GM21423 (cell line): Measurements from ENCODE around the gene ZNF550.

Experiments
- ATAC-seq: cut with Tn5 transposase; IDR thresholded peaks from one replicate; pipeline ENCODE4 v1.9.1; 2021; ENCODE audit warnings: mild to moderate bottlenecking, moderate library complexity; ENCODE audit not compliant: unreplicated experiment

The ZNF550 gene

GRCh38 chr19:57559404-57560025, at the start of gene ZNF550:
ZNF550 (minus strand) TSS chr19:57559863; CDS start chr19:57559682, 181 bp downstream.
- ATAC-seq = peak; percentile 97

- no peak for ATAC-seq
Observed at GRCh38 chr19:57606931-57607330, 47.3 kb upstream of the ZNF550 start.

GRCh38 chr19:57599761-57600383, 40.2 kb upstream of the ZNF550 start, which contains the start of gene ZNF530:
ZNF530 (plus strand) TSS chr19:57599885; CDS start chr19:57604346, 4,461 bp downstream.
- ATAC-seq = peak; percentile 93

- ATAC-seq = no peak
Observed at GRCh38 chr19:57599377-57599760, 39.7 kb upstream of the ZNF550 start.

GRCh38 chr19:57587529-57587928, 27.9 kb upstream of the ZNF550 start:
- no peak for ATAC-seq

GRCh38 chr19:57583521-57584416, 24.1 kb upstream of the ZNF550 start, which contains the start of gene ZIK1:
ZIK1 (plus strand) TSS chr19:57584145; CDS start chr19:57584357, 212 bp downstream.
- peak; percentile 80 for ATAC-seq

- no peak for ATAC-seq
Observed at GRCh38 chr19:57583104-57583520, 23.4 kb upstream of the ZNF550 start.

- ATAC-seq = peak; percentile 91
Observed at GRCh38 chr19:57578487-57579205, 19.0 kb upstream of the ZNF550 start, which contains the start of gene ZNF416. ZNF416 (minus strand) TSS chr19:57578911; CDS start chr19:57578704, 207 bp downstream.

- no peak for ATAC-seq
Observed at GRCh38 chr19:57576661-57577060, 17.0 kb upstream of the ZNF550 start.

- no peak for ATAC-seq
Observed at GRCh38 chr19:57572415-57572947, 12.8 kb upstream of the ZNF550 start.

- ATAC-seq = no peak
Observed at GRCh38 chr19:57570707-57571106, 11.0 kb upstream of the ZNF550 start.

GRCh38 chr19:57566396-57567265, 7.0 kb upstream of the ZNF550 start:
- ATAC-seq = no peak

GRCh38 chr19:57563547-57563946, 3.9 kb upstream of the ZNF550 start:
- no peak for ATAC-seq

GRCh38 chr19:57560049-57560491, 407 bp upstream of the ZNF550 start:
- no peak for ATAC-seq

GRCh38 chr19:57559008-57559403, 657 bp downstream of the ZNF550 start:
- ATAC-seq = peak; percentile 25

- no peak for ATAC-seq
Observed at GRCh38 chr19:57558525-57558924, 1.1 kb downstream of the ZNF550 start.

GRCh38 chr19:57557659-57558058, 2.0 kb downstream of the ZNF550 start:
- no peak for ATAC-seq

GRCh38 chr19:57552432-57552831, 7.2 kb downstream of the ZNF550 start:
- ATAC-seq = no peak

- no peak for ATAC-seq
Observed at GRCh38 chr19:57546513-57546912, 13.2 kb downstream of the ZNF550 start.
